ENCODE measurements around the gene PCDH9. TPM values are rescaled to one million over a fixed set of nuclear protein-coding genes. Genes with fewer than 3 reads are reported as not detected.

The PCDH9 gene
- total RNA-seq, 1 donor from 2014 or later = 37.7 TPM

DNA sequence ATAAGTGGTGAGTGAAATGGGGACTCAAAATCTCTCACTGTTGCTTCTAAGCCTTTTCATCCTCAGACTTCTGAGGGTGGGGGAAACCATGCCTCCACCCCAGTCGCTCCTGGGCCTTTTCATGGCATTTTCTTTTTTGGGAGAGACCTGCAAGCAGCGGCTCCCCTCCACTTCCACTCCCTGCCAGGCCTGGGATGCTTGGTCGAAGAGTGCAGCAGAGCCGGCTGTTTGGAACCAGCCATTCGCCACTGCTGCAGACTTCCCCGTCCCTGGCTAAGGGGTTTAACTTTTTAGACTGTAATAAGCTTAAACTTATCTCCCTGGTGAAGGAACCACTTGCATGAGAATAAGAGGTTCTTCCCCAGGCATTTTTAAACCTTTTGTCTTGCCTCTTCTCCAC is 617.2 kb downstream of the PCDH9 start:
- ATAC-seq = no peak
- no peak for DNase-seq (ENCODE audit: low spot score)
- intact Hi-C loops (cut with DNase I) = no loop called here

DNA sequence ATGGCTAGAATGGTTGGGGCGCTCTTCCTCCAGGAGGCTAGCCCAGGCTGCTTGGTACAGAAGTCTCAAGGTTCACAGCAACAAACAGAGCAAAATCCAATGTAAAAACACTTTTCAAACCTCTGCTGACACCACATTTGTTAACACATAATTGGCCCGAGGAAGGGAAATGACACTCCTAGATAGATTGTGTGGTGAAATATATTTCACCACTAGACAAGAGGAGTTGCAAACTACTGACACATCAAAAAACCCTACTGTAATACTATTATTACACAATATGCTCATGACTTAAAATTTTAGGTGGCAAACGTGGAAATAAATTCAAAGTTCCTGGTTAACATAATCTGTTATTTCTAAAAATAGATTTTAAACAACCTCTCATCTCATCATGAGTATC is 643.6 kb downstream of the PCDH9 start:
- DNase-seq (ENCODE audit: low spot score) (no peak), ATAC-seq (no peak)
- intact Hi-C loops (cut with DNase I) = no loop called here

DNA sequence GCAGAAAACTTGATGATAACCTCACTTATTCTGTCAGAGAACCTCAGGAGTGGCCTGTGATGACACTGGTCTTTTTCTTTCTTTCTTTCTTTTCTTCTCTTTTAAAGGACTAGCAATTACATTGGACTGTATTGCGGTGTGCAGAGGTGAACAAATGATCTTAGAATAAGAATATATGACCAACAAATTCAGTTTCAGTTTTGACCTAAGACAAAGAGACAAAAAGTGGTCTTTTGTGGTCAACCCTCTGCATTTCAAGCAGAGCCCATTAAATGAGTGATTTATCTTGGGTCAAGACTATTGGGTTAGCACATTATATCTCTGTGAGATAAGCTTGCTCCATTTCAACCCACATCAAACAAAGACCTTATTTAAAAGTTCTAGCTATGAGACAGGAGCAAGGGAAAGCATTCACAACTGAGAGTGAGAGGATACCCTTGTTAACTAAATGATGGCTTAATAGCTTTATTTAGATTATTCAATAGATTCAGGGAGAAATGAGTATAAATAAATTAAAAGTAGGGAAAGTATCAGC is 644.4 kb downstream of the PCDH9 start:
- intact Hi-C loops (cut with DNase I) = no loop called here
- no peak for ATAC-seq
- no peak for DNase-seq (ENCODE audit: low spot score)

DNA sequence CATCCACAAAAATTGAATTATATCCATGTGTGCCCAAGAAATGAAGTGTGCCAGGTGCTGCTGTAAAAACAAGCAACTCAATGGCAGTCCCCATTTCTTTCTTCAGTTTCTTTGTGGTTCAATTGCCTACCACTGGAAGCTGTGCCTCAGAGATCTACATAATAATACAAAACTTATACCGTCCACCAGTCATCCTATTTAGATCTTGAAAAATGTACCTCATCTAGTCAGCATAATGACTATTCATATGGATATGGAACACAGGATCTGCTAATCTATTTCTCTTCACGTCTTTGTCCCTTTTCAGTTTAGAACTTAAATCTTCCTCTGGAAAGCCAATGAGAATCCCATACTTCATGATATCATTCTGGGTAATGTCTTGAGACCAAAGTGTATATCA is 648.5 kb downstream of the PCDH9 start:
- intact Hi-C loops (cut with DNase I) = no loop called here
- DNase-seq (ENCODE audit: low spot score) (no peak), ATAC-seq (no peak)

DNA sequence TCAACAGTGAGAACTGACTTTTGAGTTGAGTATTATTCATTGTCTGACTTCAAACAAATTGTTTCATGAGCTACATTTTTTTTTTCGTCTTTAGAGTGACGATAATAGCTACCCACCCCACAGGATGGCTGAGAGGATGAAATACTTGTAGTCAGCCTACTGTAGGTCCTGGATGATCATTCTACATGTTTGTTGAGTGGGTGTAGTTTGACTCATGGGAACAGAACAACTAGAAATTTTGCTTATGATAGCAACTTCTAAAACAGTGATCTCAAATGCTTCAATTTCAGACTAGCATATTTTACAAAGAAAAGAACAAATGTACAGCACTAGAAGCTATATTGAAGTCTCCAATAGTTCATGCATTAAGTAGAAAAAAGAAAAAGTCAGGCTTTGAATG is 651.8 kb downstream of the PCDH9 start:
- intact Hi-C loops (cut with DNase I) = no loop called here
- no peak for DNase-seq (ENCODE audit: low spot score)
- ATAC-seq = no peak

DNA sequence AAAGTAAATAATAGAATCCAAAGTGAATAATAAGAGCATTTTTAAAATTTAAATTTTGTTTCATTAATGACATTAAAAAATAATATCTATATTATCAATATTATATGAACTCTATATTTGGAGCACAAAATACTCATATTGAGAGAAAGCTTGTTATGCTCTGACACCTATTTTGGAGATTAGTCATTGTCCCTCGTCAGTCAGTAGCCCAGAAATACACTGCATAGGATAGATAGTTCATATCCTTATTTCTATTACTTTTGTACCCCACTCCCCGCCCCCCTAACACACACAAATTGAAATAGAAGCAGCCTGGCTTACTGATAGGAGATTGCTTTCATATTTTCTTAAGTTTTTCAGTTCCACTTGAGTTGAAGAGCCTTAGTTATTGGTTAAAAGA is 652.8 kb downstream of the PCDH9 start:
- ATAC-seq (no peak), DNase-seq (ENCODE audit: low spot score) (no peak)
- intact Hi-C loops (cut with DNase I) = no loop called here

DNA sequence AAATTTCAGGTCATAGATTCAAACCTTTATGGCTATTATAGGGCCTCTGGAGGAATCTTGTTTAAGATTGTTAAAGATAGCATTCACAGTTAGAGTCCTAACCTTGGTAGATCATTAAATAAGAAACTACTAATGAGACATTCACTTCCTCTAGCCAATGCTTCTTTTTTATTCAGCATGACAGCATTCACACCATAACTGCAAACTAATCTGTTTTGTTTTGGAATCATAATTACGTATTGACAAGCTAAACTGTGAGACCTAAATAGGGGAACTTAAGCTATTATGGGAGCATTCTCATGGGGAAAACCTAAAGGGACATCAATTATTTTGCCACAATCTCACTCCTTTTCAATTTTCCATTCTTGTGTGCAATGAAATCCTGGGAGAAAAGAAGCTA is 653.8 kb downstream of the PCDH9 start:
- no peak for ATAC-seq
- intact Hi-C loops (cut with DNase I) = no loop called here
- no peak for DNase-seq (ENCODE audit: low spot score)

DNA sequence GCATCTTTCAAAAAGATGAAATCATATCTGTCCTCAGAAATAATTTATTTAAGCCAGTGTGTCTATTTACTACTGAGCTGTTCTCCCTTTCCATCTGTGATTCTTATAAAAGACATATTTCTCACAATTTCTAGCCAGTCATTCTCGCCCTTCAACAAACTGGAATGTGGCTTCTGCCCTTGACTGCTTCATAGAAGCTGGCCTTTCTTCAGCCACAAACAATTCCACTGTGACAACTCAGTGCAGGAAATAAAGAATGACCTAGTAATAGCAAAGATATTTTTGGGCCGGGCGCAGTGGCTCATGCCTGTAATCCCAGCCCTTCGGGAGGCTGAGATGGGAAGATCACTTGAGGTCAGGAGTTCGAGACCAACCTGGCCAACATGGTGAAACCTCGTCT is 655.5 kb downstream of the PCDH9 start:
- ATAC-seq = no peak
- intact Hi-C loops (cut with DNase I) = no loop called here
- no peak for DNase-seq (ENCODE audit: low spot score)

DNA sequence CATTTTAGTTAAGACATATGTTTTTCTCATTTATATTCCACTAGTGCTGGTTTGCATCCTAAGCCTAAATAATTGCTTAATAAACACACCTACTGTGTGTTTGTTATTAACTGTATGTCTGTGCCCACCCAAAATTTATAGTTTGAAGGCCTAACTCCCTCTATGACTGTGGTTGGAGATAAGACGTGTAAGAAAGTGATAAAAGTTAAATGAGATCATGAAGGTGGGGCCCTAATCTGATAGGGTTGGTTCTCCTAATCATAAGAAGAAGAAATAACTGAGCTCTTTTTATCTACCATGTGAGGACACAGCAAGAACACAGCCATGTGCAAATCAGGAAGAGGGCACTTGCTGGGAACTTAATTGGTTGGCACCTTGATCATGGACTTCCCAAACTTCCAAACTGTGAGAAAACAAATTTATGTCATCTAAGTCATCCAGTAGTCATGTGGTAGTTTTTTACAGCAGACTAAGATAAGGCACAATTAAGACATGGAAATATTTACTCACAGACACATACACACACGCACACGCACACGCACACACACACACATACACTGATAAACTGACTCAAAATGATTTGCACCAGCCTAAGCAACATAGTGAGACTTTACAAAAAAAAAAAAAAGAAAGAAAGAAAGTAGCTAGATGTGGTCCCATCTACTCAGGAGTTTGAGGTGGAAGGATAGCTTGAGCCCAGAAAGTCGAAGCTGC is 662.1 kb downstream of the PCDH9 start:
- intact Hi-C loops (cut with DNase I) = no loop called here
- DNase-seq (ENCODE audit: low spot score) = no peak
- no peak for ATAC-seq

DNA sequence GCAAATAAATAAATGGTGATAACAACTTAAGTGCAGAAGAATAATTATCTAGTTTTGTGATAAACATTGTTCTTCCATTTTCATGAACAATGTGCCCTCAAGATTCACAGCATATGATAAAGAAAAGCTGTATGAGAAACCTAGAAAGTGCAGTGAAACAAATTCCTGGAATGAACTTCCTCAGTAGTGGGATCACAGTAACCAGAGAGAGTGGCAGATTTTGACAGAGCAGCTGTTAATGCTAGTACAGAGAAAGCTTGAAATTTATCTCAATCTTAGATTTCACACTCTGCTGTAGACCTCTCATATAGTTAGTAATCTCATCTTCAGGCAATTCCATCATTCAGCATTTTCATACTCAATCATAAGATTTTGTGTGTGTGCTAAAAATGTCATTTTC is 664.9 kb downstream of the PCDH9 start:
- DNase-seq (ENCODE audit: low spot score) (no peak), ATAC-seq (no peak)
- intact Hi-C loops (cut with DNase I) = no loop called here

DNA sequence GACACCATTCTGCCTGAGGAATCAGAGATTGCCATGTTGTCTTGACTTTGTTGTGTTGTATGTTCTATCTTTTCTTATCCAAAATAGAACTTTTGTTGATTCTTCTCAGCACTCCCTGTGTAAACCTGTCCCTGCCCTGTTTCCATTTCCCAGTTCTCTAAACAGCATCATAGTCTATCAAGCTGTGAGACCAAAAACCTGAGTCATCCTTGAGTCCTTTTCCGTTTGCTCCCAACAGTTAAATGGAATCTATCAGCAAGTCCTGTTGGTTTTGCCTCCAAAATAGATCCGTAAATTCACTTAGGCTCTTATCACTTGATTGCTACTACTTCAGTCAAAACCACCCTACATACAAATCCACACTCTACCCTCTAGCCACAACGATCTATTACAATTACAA is 667.1 kb downstream of the PCDH9 start:
- intact Hi-C loops (cut with DNase I) = no loop called here
- no peak for ATAC-seq

DNA sequence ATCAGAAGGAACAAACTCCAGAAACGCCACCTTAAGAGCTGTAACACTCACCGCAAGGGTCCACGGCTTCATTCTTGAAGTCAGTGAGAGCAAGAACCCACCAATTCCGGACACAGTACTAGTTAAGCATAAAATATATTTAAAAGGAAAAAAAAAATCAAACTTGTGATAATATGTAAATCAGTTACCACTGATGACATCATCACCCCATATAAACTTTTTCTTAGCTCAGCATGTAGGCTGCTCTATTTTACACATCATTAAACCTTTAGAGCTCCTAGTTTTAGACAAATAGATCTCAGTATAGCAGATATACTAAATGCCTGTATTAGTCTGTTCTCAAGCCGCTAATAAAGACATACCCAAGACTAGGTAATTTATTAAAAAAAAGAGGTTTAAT is 668.1 kb downstream of the PCDH9 start:
- DNase-seq (ENCODE audit: low spot score) (no peak), ATAC-seq (no peak)
- intact Hi-C loops (cut with DNase I) = no loop called here

More for the DNA sequence above, 667.1 kb downstream of the PCDH9 start:
- no peak for DNase-seq (ENCODE audit: low spot score)

DNA sequence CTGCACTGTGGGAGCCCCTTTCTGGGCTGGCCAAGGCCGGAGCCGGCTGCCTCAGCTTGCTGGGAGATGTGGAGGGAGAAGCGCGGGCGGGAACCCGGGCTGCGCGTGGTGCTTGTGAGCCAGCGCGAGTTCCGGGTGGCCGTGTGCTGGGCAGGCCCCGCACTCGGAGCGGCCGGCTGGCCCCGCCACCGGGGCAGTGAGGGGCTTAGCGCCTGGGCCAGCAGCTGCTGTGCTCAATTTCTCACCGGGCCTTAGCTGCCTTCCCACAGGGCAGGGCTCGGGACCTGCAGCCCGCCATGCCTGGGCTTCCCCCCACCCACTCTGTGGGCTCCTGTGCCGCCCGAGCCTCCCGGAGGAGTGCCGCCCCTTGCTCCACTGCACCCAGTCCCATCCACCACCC is 669.1 kb downstream of the PCDH9 start:
- no peak for ATAC-seq
- DNase-seq (ENCODE audit: low spot score) = no peak
- intact Hi-C loops (cut with DNase I) = no loop called here

DNA sequence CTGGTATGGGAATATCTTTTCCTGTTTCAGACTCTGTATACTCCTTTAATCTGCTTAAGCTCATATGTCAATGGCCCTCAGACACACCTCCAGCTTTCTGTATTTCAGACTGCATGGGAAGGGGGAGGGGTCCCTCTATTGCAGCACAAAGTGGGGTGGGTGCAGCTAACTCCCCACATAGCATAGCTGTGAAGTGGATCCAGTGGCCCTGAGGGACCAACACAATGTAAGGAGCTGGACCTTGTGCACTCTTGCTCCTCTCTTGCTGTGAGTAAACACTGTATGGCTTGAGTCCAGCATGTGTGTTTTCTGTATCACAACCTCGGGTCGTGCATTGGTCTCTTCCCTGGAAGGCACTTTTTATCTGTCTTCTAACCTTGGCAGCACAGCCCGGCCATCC is 669.9 kb downstream of the PCDH9 start:
- no peak for ATAC-seq

DNA sequence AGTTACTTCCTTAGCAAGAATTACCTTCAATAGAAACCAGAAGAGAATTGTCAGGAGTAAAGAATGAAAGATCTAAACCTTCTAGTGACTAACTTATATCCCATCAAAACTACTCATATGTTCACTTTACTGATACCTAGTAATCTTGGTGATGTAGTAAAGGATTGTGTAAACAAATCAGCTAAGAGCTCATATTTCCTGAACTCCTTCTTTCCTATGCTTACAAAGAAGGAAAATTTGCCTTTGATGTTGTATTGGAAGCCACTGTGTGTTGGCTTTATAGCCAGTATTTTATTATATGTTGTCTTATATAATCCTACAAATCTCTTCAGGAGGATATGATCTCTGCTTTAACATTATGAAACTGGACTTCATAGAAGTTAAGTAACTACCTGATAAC is 671.0 kb downstream of the PCDH9 start:
- intact Hi-C loops (cut with DNase I) = no loop called here
- ATAC-seq = no peak
- DNase-seq (ENCODE audit: low spot score) = no peak

More for the DNA sequence above, 669.9 kb downstream of the PCDH9 start:
- intact Hi-C loops (cut with DNase I) = no loop called here
- DNase-seq (ENCODE audit: low spot score) = no peak

DNA sequence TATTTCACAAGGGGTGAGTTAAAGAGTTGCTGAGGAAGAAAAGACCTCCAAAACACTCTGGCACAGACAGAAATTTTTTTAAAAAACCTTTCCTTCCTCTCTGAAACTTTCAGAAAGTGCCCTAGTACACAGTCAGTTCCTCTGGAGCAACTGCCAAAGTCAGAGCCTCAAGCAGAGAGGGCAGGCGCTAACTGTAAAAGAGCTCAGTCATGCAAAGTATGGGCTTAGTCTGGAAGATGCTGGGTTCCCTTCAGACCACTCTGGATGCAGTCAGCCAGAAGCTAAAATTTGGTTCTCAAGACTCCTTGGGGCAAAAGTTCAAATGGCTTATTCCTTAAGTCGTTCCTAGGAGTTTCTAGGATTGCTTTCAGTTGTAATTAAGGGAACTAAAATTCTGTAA is 671.6 kb downstream of the PCDH9 start:
- ATAC-seq = peak; percentile 62
- DNase-seq (ENCODE audit: low spot score) = no peak
- intact Hi-C loops (cut with DNase I) = no loop called here

DNA sequence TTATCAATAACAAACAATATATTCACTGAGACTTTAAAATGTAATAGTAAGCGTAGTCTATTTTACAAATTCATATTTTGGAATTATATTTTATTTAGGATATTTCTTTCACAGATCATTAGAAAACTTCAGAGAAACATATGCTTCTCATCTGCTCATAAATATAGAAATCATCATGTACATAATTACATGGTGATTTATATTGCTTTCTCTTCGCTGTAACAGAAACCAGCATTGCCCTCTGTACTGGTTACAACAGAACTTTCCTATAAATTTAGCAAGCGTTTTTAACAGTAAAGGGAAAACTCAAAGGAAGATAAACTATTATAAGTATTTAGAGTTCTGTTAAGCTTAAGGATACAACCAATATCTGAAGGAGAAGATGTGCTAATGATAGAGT is 672.8 kb downstream of the PCDH9 start:
- ATAC-seq (no peak), DNase-seq (ENCODE audit: low spot score) (no peak)
- intact Hi-C loops (cut with DNase I) = no loop called here

DNA sequence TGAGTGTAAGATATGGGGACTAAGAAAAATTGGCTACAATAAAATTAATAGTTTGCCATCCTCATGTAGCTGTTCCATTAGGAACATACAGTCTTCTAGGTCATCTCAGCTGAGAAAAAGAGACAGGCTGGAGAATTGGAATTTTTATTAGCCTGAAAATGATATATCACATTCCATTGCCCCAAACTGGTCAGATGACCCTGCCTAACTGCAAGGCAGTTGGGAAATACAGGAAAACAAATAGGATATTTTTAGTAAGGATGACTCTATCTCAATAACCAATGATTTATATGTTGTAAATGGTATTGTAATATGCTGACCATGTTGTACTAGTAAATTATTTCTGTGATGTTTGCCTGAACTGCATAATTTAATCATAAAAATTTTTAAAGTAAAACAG is 673.8 kb downstream of the PCDH9 start:
- no peak for DNase-seq (ENCODE audit: low spot score)
- intact Hi-C loops (cut with DNase I) = no loop called here
- ATAC-seq = no peak

DNA sequence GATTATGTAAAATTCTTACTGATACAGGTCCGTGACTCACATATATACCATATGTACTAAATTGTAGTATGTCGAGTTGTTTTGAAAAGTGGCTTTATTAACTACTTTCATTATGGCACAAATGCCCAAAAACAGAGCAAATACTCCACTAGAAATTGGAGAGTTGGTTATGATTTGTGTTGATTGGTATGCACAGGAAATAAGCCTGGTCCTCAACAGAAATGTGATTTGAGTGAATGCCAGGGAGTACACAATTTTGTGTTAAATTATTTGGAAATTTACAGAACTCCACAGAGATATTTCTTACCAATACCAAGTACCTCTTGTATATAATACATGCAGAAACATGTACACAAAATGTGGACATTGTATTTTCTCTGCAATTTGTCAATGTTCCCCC is 676.7 kb downstream of the PCDH9 start:
- ATAC-seq (no peak), DNase-seq (ENCODE audit: low spot score) (no peak)
- intact Hi-C loops (cut with DNase I) = no loop called here

DNA sequence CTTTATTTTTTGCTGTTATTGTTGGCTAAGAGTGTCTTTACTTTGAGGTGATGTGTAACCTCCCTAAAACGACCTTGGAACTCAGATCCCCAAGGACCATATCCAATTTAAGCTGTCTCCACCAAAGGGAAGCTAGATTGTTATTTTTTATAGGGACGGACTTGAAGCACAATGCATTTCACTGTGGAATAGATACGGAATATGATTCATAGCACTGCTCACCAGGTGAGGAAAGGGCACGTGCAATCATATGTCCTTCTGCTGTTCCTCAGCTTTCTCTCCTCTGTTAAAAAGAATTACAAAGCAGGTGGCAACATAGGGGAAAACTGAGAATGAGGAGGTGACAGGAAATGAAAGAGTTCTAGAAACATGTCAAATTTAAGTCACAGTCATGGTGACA is 679.0 kb downstream of the PCDH9 start:
- ATAC-seq = no peak
- intact Hi-C loops (cut with DNase I) = no loop called here

DNA sequence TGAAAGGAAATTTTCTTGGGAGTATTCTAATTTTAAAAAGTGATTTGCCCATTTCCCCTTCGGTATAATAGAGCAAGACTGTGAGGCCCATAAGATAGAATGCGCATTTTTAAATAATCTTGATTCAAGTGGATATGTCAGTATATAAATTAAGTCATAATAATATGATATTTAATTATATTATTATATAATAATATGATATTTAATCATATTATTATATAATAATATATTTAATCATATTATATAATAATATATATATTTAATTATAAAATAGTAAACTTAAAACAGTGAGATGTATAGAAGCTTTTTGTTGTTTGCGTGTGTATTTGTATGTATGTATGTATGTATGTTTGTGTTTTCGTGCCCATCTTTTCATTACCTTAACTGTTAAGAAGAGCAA is 682.5 kb downstream of the PCDH9 start:
- ATAC-seq (no peak), DNase-seq (ENCODE audit: low spot score) (no peak)
- intact Hi-C loops (cut with DNase I) = no loop called here

More for the DNA sequence above, 679.0 kb downstream of the PCDH9 start:
- DNase-seq (ENCODE audit: low spot score) = no peak

All from sciatic nerve (tissue), 2 donors.